ENCODE measurements around the gene EWSR1. TPM values are rescaled to one million over a fixed set of nuclear protein-coding genes. Genes with fewer than 3 reads are reported as not detected.
"Not testable (repeated sequence)": the region's sequence is repeated elsewhere in the genome, so short reads cannot be mapped to it uniquely, and the experiment has no call there.

EWSR1 gene
- total and polyA plus RNA-seq, 2 of the 4 experiments (the other 2 are of a cell fraction) = 243 to 518 TPM

DNA sequence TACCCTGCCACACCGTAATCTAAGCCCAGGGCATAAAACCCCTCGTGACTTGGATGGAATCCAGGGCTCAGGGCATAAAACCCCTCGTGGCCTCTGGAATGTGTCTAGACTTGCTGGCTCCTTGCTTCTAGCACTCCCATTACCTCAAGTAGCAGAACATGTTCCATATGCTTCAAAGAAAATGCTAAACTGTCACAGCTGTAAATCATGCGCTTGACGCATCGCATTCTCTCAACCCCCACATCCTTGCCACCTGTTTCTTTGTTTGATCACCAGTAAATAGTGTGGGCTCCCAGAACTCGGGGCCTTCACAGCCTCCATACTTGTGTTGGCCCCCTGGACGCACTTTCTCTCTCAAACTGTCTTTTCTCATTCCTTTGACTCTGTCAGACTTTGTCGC, 27.6 kb upstream of the EWSR1 start:
- H3K18ac ChIP-seq (ENCODE audit: low read depth, low read length); H2BK15ac ChIP-seq (ENCODE audit: low read depth, low read length); H3K23ac ChIP-seq (ENCODE audit: low read depth, low read length); H3K4me2 ChIP-seq (ENCODE audit: low read depth, low read length); H3K9me3 ChIP-seq (ENCODE audit: control insufficient read depth, insufficient read depth, low read length); H3K4me1 ChIP-seq (ENCODE audit: control insufficient read depth, insufficient read depth, low read length); H4K5ac ChIP-seq (ENCODE audit: low read depth, low read length); H3K27me3 ChIP-seq (ENCODE audit: control insufficient read depth, insufficient read depth, low read length); H2BK20ac ChIP-seq (ENCODE audit: low read depth, low read length); POLR2A ChIA-PET (ENCODE audit: unreplicated experiment); DNase-seq; H2AK9ac ChIP-seq (replicated peaks; ENCODE audit: low read depth, low read length, poor library complexity); H3K27ac ChIP-seq (ENCODE audit: insufficient read depth, low read length); H3K14ac ChIP-seq (replicated peaks; ENCODE audit: low read depth, low read length); H3K79me1 ChIP-seq (ENCODE audit: low read depth in 1 of 2, low read length in 2 of 2); BruUV-seq (replicated peaks); H2AFZ ChIP-seq (replicated peaks; ENCODE audit: low read length, poor library complexity); H2BK120ac ChIP-seq (ENCODE audit: low read depth, low read length); CTCF ChIA-PET; intact Hi-C loops (cut with micrococcal nuclease); H3K9me1 ChIP-seq (ENCODE audit: insufficient read depth, low read length); H2AK5ac ChIP-seq (ENCODE audit: low read depth, low read length); H3K4me3 ChIP-seq (ENCODE audit: insufficient read depth, low read depth, low read length); ATAC-seq (ENCODE audit: low read depth); H3K56ac ChIP-seq (ENCODE audit: extremely low read depth, insufficient read depth, low read length); H4K91ac ChIP-seq (ENCODE audit: insufficient read depth, low read depth, low read length); H3K9ac ChIP-seq (ENCODE audit: low read depth, low read length); H4K20me1 ChIP-seq (ENCODE audit: insufficient read depth, low read length); H3K4ac ChIP-seq (ENCODE audit: low read depth, low read length); dilution Hi-C loops (cut with HindIII; ENCODE audit: low sequenced_read_pairs, unreplicated experiment); H4K8ac ChIP-seq (ENCODE audit: low read depth in 2 of 2, low read length in 2 of 2); H3K36me3 ChIP-seq (ENCODE audit: control insufficient read depth, insufficient read depth, low read length); H2BK5ac ChIP-seq (ENCODE audit: low read depth, low read length, poor library complexity, severe bottlenecking): not testable (repeated sequence)
- in situ Hi-C loops (cut with MboI; ENCODE audit: low sequenced_read_pairs) = loop anchor here (10.0 to 25.0 kb wide), 2 partner anchors 196 to 628 kb away; no protein-coding TSS in a partner anchor
- 93% methylated on average over 6 of the region's 9 CpGs; no CpG with 5 or more reads in 1 of the 2 experiments for WGBS, 2 experiments (ENCODE audit: extremely low coverage in 2 of 2, insufficient read length in 1 of 2)

Data from IMR-90 (cell line).